HEK293 (cell line): ENCODE measurements around the gene GRM2.

Experiments
- ELK4 ChIP-seq: IDR thresholded peaks from 2 replicates; pipeline ENCODE4 v1.6.1; 2011; ENCODE audit warnings: mild to moderate bottlenecking, low read depth, low read length, borderline replicate concordance
- GLI4 ChIP-seq: fragments of 450-650 bp; formaldehyde crosslinking; IDR thresholded peaks from 2 replicates; pipeline ENCODE4 v1.5.1; 2016; ENCODE audit warnings: missing biosample characterization, missing genetic modification characterization
- HOXA7 ChIP-seq: sonication (generic); formaldehyde crosslinking; IDR thresholded peaks from 2 replicates; pipeline ENCODE4 v1.8.1; 2022; ENCODE audit warnings: missing genetic modification reagents, borderline replicate concordance
- ZBTB7A ChIP-seq: fragments of 450-650 bp; formaldehyde crosslinking; IDR thresholded peaks from 2 replicates; pipeline ENCODE4 v1.5.1; 2016; ENCODE audit warnings: low read depth, missing biosample characterization, missing genetic modification characterization
- ZNF2 ChIP-seq: fragments of 450-650 bp; formaldehyde crosslinking; IDR thresholded peaks from 2 replicates; pipeline ENCODE4 v1.5.1; 2016; ENCODE audit warnings: missing biosample characterization, missing genetic modification characterization
- ZNF629 ChIP-seq: fragments of 450-650 bp; formaldehyde crosslinking; IDR thresholded peaks from 2 replicates; pipeline ENCODE4 v1.5.1; 2017; ENCODE audit warnings: missing biosample characterization, missing genetic modification characterization
- ZNF747 ChIP-seq: fragments of 450-650 bp; formaldehyde crosslinking; IDR thresholded peaks from 2 replicates; pipeline ENCODE4 v1.5.1; 2016; ENCODE audit warnings: missing biosample characterization, missing genetic modification characterization
- TF ChIP-seq, protein P1 (sequence below): fragments of 450-650 bp; formaldehyde crosslinking; IDR thresholded peaks from 2 replicates; pipeline ENCODE4 v1.5.1; 2016; ENCODE audit warnings: missing biosample characterization, missing genetic modification characterization
- TF ChIP-seq, protein P2 (sequence below): fragments of 450-650 bp; formaldehyde crosslinking; IDR thresholded peaks from 2 replicates; pipeline ENCODE4 v1.5.1; 2017; ENCODE audit warnings: missing biosample characterization, missing genetic modification characterization
- TF ChIP-seq, protein P3 (sequence below): fragments of 450-650 bp; formaldehyde crosslinking; IDR thresholded peaks from 2 replicates; pipeline ENCODE4 v1.5.1; 2016; ENCODE audit warnings: missing biosample characterization, missing genetic modification characterization

GRCh38 chr3:51734572-51734907 is 27.7 kb downstream of the GRM2 start:
- TF ChIP-seq ZNF629 (tag by site-specific recombination) = no peak
- TF ChIP-seq HOXA7 (CRISPR knock-in tag) = no peak
- TF ChIP-seq ZNF2 = no peak
- TF ChIP-seq, protein P1, sequence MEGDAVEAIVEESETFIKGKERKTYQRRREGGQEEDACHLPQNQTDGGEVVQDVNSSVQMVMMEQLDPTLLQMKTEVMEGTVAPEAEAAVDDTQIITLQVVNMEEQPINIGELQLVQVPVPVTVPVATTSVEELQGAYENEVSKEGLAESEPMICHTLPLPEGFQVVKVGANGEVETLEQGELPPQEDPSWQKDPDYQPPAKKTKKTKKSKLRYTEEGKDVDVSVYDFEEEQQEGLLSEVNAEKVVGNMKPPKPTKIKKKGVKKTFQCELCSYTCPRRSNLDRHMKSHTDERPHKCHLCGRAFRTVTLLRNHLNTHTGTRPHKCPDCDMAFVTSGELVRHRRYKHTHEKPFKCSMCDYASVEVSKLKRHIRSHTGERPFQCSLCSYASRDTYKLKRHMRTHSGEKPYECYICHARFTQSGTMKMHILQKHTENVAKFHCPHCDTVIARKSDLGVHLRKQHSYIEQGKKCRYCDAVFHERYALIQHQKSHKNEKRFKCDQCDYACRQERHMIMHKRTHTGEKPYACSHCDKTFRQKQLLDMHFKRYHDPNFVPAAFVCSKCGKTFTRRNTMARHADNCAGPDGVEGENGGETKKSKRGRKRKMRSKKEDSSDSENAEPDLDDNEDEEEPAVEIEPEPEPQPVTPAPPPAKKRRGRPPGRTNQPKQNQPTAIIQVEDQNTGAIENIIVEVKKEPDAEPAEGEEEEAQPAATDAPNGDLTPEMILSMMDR (tag by site-specific recombination) = no peak
- TF ChIP-seq, protein P2, sequence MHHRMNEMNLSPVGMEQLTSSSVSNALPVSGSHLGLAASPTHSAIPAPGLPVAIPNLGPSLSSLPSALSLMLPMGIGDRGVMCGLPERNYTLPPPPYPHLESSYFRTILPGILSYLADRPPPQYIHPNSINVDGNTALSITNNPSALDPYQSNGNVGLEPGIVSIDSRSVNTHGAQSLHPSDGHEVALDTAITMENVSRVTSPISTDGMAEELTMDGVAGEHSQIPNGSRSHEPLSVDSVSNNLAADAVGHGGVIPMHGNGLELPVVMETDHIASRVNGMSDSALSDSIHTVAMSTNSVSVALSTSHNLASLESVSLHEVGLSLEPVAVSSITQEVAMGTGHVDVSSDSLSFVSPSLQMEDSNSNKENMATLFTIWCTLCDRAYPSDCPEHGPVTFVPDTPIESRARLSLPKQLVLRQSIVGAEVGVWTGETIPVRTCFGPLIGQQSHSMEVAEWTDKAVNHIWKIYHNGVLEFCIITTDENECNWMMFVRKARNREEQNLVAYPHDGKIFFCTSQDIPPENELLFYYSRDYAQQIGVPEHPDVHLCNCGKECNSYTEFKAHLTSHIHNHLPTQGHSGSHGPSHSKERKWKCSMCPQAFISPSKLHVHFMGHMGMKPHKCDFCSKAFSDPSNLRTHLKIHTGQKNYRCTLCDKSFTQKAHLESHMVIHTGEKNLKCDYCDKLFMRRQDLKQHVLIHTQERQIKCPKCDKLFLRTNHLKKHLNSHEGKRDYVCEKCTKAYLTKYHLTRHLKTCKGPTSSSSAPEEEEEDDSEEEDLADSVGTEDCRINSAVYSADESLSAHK = no peak
- TF ChIP-seq ZBTB7A (tag by site-specific recombination) = no peak
- TF ChIP-seq, protein P3, sequence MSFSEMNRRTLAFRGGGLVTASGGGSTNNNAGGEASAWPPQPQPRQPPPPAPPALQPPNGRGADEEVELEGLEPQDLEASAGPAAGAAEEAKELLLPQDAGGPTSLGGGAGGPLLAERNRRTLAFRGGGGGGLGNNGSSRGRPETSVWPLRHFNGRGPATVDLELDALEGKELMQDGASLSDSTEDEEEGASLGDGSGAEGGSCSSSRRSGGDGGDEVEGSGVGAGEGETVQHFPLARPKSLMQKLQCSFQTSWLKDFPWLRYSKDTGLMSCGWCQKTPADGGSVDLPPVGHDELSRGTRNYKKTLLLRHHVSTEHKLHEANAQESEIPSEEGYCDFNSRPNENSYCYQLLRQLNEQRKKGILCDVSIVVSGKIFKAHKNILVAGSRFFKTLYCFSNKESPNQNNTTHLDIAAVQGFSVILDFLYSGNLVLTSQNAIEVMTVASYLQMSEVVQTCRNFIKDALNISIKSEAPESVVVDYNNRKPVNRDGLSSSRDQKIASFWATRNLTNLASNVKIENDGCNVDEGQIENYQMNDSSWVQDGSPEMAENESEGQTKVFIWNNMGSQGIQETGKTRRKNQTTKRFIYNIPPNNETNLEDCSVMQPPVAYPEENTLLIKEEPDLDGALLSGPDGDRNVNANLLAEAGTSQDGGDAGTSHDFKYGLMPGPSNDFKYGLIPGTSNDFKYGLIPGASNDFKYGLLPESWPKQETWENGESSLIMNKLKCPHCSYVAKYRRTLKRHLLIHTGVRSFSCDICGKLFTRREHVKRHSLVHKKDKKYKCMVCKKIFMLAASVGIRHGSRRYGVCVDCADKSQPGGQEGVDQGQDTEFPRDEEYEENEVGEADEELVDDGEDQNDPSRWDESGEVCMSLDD (tag by site-specific recombination) = no peak
- TF ChIP-seq GLI4 (tag by site-specific recombination) = no peak
- no peak for TF ChIP-seq ELK4
- no peak for TF ChIP-seq ZNF747 (tag by site-specific recombination)
